Astrocyte of the hippocampus (primary cell): ENCODE results near the gene FKBP8.
"Not testable (repeated sequence)": the region's sequence is repeated elsewhere in the genome, so short reads cannot be mapped to it uniquely, and the experiment has no call there.

Experiments used
- DNase-seq: peaks from one replicate; pipeline ENCODE4 v3.0.0; 2011; ENCODE audit warnings: low read depth, low spot score

FKBP8 gene

DNA sequence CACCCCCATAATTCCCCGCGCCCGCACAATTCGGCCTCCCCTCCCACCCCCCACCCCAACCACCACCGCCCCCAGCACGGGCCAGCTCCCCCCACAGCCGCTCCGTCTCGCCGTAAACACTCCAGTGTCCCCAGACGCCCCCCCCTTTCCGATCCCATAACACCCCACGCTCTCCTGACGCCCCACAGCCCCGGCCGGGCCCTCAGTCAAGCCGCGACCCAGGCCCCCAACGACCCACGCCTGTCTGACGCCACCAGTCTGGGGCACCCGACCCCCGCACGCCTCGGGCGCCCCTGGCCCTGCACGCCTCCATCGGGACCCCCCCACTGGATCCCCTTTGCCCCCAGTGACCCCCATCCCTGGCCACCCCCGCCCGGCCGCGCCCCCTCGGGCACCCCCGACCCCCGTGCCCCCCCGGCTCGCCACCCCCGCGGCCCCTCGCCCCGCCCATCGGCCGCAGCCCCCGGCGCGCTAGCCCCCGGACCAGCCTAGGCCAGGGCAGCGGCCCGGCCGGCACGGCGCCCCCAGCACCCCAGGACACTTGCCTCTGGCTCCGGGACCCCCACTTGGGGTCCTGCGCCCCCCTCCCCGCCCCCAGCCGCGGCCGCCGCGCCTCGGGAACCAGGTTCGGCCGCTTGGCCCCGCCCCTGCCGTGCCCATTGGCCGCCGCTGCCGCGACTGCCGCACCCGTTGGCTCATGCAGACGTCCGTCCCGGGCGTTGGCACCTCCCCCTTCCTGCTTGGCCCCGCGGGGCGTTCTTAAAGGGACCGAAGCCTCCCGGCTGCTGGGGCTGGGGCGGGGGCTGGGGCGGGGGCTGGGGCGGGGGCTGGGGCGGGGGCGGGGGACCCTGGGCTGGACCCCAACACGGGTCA lies at the start of gene FKBP8:
TSS of gene FKBP8 (minus strand) at position 633 of the 873 bp plus-strand sequence. CDS start 1,603 bp downstream, outside the sequence.
- peak; percentile 96 for DNase-seq

DNA sequence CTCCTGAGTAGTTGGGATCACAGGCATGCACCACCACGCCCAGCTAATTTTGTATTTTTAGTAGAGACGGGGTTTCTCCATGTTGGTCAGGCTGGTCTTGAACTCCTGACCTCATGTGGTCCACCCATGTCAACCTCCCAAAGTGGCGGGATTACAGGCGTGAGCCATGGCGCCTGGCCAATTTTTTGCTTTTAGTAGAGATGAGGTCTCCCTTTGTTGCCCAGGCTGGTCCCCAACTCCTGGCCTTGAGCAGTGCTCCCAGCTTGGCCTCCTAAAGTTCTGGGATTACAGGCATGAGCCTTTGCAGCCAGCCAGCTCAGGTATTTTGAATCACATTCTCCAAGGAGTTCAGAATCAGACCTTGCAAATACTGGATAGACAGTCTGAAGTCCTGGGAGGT lies 49.4 kb upstream of the FKBP8 start:
- DNase-seq = not testable (repeated sequence)

DNA sequence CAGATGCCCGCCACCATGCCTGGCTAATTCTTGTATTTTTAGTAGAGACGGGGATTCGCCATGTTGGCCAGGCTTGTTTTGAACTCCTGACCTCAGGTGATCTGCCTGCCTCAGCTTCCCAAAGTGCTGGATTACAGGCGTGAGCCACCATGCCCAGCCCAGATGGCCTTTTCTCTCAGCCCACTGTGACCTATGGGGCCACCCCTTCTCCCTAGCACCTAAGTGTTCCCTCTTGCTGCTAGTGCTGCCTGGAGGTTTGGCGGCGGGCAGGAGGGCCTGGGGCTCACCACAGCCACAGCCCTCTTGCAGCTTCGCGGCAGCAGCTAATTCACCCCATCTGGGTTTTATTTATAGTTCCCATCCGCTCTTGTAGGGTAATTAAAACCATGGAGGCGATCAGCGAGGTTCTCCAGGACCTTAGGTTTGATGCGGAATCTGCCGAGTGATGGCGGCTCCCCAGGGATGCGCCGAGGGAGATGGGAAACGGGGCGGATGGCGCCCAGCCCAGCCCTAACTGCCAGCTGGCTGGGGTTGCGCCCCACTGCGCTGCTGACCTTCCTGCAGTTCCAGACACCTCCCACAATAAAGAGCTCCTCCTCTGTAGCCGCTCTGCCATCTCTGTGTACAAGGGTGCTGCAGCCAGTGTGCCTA lies 48.5 kb upstream of the FKBP8 start:
- DNase-seq = no peak

DNA sequence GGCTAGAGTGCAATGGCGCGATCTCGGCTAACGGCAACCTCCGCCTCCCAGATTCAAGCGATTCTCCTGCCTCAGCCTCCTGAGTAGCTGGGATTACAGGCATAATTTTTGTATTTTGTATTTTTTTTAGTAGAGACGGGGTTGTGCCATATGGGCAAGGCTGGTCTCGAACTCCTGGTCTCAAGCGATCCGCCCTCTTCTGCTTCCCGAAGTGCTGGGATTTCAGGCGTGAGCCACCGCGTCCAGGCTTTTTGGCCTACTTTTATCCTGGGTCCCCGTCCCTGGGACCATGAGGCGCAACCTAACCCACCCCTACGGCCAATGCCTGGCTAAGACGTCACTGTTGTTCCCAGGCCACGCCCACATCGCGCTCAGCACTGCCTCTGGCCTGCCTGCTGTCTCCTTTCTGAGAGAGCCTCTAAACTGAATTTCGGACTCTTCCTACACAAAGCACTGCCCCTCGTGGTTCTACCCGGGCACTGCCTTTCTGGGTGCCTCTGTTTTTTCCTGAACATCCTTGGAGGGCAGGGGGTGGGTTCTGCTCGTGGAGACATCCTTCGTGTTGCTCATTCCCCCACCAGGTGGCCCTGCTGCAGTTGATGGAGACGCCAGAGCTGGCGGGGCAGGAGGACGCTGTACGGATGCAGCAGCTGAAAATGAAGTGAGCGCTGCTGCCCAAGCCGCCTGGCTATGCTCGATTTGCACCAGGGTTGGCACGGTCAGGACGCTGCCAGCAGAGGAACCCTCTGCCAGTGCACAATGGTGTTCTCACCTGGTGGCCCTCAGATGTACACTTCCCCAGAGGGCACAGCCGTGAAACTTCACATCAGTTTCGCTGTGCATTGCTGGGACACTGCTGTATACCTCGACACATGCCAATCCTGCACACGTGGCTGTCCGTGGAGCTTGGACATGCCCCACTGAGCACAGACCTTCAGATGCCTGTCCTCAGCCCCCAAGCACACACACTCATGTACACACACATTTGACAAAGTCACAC lies 47.2 kb upstream of the FKBP8 start:
- peak; percentile 94 for DNase-seq

DNA sequence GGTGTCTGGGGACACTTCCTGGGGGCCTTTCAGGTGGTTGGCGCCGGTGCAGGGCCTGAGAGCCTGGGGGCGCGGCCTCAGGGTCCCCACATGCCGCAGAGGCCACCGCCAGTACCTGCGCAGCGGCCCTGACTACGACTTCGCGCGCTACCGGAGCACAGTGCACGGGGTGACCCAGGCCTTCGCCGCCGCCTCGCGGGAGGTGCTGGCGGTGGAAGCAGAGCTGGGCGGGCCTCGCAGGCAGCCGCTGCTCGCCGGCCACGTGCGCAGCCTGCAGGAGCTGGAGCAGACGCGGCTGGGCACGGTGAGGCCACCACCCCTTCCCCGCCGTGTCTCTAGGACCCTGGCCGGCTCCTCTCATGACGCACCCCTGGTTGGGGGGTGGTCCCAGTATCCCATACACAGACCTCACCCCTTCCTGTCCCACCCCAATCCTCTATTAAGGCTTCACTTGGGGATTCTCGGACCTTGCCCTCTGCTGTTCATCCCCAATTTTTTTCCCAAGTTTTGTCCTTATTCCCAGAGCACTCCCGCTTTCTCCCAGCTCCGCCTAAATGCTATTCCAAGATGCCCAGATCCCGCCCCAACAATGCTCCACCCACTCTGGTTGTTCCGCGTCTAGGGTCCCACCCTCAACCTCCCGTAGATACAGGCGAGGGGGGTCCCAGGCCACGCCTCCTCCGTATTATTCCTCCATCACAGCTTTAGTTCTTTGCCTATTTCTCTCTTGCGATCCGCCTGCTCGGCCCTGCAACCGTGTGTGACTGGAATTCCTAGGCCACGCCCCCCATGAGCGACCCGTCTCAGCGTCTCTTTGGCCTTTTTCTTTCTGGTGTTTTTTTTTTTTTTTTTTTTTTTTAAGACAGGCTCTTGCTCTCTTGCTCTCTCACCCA lies 46.3 kb upstream of the FKBP8 start:
- peak; percentile 81 for DNase-seq

DNA sequence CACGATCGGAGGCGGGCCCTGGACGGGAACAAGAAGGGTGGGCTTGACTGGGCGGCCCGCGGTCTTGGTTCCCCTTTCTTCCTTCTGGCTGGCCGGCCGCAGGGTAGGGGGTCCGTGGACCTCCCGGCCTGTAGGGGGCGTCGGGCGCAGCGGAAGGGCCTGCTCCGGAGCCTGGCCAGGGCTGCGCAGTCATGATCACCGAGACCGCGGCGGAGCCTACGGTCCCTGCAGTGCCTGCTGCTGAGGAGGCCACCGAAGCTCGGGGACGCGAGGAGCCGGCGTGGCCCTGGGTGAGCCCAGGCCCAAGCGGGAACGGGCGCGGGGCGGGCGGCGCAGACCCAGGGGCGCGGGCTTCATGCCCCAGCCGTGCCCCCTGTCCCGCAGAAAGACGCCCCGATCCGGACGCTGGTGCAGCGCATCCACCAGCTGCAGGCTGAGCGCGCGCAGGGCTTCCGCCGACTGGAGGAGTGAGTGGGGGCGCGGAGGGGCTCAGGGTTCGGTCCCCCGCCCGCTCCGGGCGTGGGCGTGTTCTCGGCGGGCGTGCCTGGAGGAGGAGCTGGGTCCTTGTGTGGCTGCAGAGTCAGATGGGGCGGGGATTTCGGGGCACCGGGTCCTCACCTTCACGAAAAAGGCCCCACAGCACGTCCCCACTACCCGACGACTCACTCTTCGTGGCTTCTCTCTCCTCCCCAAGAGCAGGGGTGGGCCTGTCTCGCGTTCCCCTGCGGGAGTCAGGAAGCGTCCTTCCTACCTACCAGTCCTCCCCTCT lies 45.4 kb upstream of the FKBP8 start, which contains the start of gene REX1BD:
TSS of gene REX1BD (plus strand) at position 188 of the 769 bp plus-strand sequence. CDS start at position 192, 4 bp downstream.
- DNase-seq = peak; percentile 92

DNA sequence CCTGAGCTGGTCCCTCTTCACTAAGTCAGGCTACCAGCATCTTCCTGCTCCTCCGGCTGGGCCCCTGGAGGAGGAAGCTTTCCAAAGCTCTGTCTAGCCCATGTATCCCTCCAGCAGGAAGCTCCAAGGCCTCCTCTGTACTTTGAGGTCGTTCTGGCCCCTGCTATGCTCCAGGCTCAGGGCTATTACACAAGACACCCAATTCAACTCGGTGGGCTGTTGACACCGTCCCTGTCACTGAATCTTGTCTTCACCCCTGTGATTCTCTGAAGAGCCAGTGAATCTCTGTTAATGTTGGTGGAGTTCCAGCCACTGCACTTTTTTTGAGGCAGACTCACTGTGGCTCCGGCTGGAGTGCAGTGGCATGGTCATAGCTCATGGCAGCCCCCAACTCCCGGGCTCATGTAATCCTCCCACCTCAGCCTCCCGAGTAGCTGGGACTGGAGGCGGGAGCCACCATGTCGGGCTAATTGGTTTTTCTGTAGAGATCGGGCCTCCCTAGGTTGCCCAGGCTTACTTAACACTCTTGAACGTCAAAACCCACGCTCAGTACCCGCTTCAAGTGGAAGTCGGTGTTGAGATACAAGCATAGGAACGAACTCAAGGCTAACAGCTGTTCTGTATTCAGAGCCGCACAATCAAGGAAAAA lies 44.7 kb upstream of the FKBP8 start:
- no peak for DNase-seq

DNA sequence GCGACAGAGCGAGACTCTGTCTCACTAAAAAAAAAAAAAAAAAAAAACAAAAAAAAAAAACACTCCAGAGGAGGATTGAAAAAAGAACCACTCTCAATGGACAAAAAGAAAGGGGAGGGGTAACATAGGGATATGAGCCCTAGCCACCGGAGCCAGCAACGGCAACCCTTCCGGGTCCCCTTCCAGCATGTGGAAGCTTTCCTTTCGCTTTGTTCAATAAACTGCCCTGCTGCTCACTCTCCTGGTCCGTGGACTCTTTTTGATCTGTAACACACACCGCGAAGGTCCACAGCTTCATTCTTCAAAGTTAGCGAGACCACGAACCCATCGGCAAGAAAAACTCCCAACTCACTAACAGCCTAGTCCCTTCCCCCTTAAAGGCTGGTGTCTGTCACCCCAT lies 44.2 kb upstream of the FKBP8 start:
- DNase-seq = no peak

DNA sequence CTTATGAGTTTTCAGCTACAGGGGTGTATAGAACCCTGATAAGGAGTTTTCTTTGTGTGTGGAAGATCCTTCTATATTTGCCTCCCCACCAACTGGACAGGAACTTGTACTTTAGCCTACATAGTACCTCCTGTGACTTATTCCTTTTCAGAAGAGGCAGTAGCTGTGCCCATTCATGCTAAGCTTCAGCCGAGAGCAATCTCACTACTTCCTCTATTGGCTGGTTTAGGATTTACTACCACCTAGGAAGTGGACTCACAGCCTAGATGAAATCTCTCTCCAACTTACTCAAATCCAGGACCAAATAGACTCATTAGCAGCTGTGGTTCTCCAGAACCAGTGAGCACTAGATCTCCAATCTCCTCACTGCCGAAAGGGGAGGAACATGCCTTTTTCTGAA lies 42.9 kb upstream of the FKBP8 start:
- no peak for DNase-seq

DNA sequence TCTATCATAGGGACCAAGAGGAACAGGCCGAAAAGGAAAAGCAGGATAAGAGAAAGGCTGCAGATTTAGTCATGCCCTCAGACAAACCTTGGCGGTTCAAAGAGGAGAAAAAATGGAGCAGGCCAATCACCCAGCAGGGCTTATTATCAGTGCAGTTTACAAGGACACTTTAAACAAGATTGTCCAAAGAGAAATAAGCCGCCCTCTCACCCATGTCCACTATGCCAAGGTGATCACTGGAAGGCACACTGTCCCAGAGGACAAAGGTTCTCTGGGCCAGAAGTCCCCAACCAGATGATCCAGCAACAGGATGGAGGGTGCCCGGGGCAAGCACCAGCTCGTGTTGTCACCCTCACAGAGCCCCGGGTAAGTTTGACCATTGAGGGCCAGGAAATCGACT lies 36.9 kb upstream of the FKBP8 start:
- no peak for DNase-seq

DNA sequence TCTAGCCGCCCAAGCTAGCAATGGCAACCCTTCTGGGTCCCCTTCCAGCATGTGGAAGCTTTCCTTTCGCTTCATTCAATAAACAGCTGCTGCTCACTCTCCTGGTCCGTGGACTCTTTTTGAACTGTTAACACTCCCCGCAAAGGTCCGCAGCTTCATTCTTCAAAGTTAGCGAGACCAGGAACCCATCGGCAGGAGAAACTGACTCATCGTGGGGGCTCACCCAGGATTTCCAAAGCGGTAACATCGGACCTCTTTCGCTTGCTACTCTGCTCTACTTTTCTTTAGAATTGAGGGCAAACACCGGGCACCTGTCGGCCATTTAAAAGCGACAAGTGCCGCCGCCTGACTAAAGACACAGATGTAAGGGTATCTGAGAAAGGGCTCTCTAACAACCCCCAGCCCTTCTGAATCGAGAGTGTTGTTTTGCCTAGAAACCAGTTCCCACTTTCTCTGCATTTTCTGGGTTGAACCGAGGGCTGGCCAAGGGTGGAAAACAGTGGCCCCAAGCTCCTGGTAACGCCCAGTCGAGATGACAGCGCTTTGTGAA lies 34.1 kb upstream of the FKBP8 start:
- DNase-seq = no peak

DNA sequence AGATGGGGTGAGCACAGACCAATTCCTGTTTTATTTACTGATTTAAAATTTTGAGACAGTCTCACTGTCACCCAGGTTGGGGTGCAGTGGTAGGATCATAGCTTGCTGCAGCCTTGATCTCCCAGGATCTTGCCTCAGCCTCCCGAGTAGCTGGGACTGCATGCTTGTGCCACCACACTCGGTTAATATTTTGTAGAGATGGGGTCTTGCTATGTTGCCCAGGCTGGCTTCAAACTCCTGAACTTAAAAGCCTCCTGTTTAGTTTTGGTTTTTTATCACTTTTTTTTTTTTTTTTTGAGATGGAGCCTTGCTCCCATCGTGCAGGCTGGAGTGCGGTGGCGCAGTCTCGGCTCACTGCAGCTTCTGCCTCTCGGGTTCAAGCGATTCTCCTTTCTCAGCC lies 33.0 kb upstream of the FKBP8 start:
- DNase-seq = no peak

DNA sequence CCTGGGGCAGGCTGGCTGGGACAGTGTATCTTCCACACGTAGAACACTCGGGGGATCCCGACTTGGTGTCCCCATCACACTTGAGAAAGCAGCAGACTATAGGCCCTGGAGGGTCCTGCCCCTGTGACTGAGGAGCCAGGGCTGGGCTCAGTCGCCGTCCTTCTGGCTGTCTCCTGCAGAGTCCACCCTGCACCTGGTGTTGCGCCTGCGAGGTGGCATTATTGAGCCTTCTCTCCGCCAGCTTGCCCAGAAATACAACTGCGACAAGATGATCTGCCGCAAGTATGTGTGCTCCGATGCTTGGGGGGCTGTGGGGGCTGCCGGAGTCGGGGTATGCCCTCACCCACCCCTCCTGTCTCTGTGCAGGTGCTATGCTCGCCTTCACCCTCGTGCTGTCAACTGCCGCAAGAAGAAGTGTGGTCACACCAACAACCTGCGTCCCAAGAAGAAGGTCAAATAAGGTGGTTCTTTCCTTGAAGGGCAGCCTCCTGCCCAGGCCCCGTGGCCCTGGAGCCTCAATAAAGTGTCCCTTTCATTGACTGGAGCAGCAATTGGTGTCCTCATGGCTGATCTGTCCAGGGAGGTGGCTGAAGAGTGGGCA lies 31.4 kb upstream of the FKBP8 start:
- DNase-seq = no peak

DNA sequence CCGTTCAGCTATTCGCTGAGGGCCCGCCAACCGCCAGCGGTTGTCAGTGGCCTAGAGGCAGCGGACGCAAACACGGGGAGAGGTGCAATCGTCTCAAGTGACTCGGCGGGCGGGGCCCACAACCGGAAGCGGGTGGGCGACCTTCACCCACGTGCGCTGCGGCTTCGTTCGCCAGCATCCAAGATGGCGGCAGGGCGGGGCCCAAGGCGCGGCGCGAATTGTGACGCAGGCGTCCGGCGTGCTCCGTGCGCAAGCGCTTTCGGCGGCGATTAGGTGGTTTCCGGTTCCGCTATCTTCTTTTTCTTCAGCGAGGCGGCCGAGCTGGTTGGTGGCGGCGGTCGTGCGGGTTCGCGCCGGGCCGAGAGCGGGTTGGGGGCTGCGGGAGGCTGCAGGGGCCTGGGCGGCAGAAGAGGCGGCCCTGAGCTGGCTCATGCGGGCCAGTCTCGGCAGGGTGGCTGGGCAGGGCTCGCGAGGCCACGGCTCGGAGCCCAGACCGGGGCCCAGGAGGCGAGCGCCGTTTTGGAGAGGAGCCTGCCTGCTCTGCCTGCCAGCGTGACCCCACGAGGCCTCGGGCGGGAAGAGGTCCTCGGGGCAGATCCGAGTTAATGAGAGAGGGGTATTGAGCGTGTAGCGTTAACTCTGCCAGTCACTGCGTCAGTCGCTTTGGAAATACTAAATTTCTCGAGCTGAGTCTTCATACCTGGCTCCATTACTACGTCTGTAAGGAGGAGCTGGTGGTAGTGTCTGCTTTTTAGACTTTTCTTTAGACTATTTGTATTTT lies 28.4 kb upstream of the FKBP8 start, which contains the start of gene UBA52:
TSS of gene UBA52 (plus strand) at position 294 of the 781 bp plus-strand sequence. CDS start 1,444 bp downstream, outside the sequence.
- DNase-seq = peak; percentile 99

DNA sequence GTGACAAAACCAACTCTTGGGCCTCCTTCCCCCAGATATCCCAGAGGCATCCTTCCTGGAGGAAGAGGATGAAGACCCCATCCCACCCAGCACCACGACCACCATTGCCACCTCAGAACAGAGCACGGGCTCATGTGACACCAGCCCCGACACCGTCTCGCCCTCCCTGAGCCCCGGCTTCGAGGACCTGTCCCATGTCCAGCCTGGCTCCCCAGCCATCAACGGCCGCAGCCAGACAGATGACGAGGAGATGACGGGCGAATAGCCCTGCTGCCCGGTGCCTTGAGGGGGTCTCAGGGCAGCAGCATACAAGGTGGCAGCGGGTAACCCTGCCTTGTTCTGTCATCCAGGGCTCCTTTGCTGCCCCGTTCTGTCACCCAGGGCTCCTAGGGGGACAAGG lies 25.0 kb upstream of the FKBP8 start:
- no peak for DNase-seq

DNA sequence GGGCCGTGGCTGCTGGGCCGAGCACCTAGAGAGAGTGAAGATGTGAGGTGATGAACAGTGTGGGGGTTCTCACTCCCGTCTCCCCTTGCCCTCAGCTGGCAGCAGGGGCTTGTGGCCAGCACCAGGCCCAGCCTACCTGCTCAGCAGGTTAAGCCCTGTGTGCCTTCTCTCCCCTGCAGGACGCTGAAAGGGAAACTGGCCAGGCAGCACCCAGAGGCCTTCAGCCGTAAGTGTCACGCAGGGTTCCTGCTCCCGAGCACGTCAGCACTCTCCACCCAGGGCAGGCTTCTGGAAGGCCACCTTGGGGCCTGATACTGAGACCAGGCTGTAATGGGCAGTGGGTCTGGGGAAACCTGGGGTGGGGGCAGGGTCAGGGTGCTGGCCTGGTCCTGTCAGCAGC lies 23.6 kb upstream of the FKBP8 start:
- DNase-seq = no peak

DNA sequence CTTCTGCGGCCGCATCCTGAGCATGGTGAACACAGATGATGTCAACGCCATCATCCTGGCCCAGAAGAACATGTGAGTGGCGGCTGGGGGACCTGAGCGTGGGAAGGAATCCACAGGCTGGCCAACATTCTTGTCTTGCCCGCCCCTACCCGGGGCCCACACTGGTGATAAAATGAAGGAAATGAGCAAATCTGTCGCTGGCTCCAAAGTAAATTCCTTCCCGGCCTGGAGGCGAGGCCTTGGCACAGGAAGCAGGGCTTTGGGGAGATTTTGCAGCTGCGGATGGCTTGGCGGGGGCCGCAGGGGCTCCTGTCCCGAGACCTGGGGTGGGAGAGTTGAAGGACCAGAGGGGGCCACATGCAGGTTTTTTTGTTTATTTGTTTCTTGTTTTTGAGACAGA lies 18.7 kb upstream of the FKBP8 start:
- peak; percentile 24 for DNase-seq

DNA sequence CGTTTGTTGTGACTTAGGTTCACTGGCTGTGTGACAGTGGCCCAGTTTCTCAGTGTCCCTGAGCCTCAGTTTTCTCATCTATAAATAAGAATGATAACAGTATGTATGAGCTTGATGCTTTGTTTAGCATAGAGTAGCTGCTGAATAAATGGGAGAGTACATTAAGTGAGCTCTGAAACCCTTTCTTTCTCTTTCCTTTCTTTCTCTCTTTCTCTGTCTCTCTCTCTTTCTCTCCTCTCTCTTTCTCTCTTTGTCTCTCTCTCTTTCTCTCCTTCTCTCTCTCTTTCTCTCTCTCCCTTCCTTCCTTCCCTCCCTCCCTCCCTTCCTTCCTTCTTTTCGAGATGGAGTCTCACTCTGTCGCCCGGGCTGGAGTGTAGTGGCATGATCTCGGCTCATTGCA lies 16.3 kb upstream of the FKBP8 start:
- no peak for DNase-seq
